ENCODE data around the gene TAS2R31.
"Not testable (repeated sequence)": the region's sequence is repeated elsewhere in the genome, so short reads cannot be mapped to it uniquely, and the experiment has no call there.

TAS2R31 gene

DNA sequence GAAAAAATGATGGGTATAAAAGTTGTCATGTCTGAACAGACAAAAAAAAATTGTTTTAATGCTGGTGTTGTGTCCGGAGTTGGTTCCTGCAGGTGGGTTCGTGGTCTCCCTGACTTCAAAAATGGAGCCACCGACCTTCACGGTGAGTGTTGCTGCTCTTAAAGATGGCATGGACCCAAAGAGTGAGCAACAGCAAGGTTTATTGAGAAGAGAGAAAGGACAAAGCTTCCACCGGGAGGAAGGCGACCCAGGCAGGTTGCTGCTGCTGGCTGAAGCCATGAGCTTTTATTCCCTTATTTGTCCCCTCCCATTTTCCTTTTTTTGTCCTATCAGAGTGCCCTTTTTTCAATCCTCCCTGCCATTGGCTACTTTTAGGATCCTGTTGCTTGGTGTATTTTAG is at the start of gene TAS2R31:
TAS2R31 (minus strand) TSS at position 101 of the 400 bp plus-strand sequence; CDS start at position 29, 72 bp downstream.
- DNase-seq, result no peak

DNA sequence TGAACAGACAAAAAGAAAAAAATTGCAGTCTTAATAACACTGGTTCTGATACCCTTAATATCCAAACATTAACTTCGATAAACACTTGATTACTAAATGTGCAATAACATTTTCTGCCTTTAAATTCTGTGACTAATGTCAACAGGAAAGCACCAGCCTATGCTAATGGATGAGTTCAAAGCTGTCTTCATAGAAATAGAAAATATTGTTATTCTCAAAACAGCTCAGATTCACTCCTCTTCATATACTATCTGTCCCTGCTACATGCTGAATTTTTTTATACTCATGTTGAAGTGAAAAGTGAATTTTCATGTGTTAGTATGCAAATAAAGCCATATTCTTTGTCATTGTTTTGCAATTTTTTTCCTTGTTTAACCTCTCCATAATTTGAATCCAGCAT is 47.0 kb upstream of the TAS2R31 start:
- no peak for DNase-seq

DNA sequence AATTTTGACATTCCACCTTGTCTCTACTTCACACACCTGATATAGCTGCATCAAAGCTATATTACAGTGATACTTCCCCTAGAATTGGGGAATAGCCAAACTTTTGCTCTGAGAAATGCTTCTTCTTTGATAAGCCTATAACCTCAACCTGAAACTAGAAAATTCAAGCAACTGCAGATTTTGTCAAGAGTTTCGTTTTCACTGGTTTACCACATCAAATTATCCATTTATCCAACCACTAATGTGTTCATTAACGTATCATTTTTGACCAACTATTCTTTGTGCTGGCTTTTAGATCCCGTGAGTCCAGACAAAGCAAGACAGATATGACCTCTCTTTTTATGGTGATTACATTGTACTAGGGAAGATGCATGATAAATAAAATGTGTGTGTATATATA is 44.4 kb upstream of the TAS2R31 start:
- no peak for DNase-seq

GRCh38 chr12:11071414-11071813 is 40.2 kb upstream of the TAS2R31 start:
- DNase-seq, result no peak

DNA sequence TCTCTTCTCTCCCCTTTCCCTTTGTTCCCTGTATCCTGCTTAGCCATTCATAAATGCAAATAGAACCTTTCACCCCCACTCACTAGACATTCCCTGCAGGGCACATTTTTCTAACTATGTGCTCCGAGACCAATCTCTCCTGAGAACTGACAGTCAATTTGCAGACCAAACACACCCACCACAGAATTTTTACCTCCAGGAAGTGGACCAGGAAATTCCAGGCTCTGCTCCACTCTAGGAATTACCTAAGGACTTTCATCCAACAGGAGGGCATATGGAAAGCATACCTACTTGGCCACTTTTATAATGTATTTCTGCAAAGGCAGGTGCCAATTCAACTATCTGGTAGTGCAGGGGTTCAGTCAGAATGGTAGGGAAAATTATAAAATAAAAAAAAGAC is 39.8 kb upstream of the TAS2R31 start:
- DNase-seq, result no peak

GRCh38 chr12:11069854-11070365 is 38.7 kb upstream of the TAS2R31 start:
- no peak for DNase-seq

- no peak for DNase-seq
These were observed 36.3 kb upstream of the TAS2R31 start for GRCh38 chr12:11067514-11067913.

- not testable (repeated sequence) for DNase-seq
These were observed 31.0 kb upstream of the TAS2R31 start, which contains the start of gene TAS2R46 for GRCh38 chr12:11062194-11062593. TAS2R46 (minus strand) TSS chr12:11062294; CDS start chr12:11062294, 0 bp downstream.

GRCh38 chr12:11059784-11060183 is 28.6 kb upstream of the TAS2R31 start:
- no peak for DNase-seq

- no peak for DNase-seq
These were observed 27.8 kb upstream of the TAS2R31 start for GRCh38 chr12:11059041-11059440.

DNA sequence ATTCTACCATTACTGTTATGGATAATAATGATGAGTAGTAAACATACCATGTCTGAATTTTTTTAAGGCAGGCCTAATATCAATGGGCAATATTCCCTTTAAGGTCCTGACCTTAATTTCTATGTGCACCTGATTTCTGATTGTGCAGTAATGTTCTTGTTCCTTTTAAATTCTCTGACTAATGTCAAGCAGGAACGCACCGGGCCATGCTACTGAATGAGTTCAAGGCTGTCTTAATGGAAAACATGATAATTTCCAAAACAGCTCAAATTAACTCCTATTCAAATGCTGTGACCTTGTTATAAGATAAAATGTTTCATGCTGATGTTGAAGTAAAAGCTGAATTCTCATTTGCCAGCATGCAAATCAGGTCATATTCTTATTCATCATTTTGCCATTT is 24.1 kb upstream of the TAS2R31 start:
- no peak for DNase-seq

GRCh38 chr12:11049806-11050531 is 18.8 kb upstream of the TAS2R31 start:
- not testable (repeated sequence) for DNase-seq

DNA sequence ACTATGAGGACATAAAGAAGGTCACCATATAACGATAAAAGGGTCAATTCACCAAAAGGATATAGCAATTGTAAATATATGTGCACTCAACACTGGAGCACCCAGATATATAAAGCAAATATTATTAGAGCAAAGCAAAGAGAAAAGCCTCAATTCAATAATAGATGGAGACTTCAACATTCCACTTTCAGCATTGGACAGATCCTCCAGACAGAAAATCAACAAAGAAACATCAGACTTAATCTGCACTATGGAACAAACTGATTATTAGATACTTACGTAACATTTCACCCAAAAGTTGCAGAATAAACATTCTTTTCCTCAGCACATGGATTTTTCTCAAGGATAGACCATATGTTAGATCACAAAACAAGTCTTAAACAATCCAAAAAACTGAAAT is 10.2 kb upstream of the TAS2R31 start:
- not testable (repeated sequence) for DNase-seq

DNA sequence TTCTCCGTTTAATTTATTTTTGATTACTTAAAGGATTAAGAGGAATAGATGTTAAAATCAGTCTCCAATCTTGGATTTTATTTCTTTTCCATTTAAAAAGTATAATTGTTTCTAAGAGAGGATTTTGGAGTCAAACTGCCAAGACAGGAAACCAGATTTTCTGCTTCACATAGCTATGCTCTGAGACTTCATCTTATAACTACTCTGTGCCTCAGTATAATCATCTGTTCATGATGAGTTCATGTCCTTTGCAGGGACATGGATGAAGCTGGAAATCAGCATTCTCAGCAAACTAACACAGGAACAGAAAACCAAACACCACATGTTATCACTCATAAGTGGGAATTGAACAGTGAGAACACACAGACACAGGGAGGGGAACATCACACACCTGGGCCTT is 9.0 kb upstream of the TAS2R31 start:
- DNase-seq, result no peak

GRCh38 chr12:11039171-11039570 is 8.0 kb upstream of the TAS2R31 start:
- no peak for DNase-seq

DNA sequence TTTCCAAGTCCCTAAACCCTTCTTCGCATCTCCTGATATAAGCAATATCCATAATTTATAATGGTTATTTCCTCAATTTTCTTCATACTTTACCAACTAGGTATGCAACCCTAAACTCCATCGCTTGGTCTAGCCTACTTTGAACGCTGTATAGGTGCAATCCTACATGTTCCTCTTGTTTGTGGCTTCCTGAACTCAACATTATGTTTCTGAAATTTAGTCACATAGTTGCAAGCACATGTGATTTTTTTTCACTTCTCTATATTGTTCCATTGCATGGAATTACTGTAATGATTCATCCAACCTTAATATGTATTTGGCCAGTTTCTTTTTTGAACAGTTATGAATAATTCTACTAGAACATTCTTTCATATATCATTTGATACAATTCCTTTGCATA is 2.8 kb upstream of the TAS2R31 start:
- DNase-seq, result not testable (repeated sequence)

DNA sequence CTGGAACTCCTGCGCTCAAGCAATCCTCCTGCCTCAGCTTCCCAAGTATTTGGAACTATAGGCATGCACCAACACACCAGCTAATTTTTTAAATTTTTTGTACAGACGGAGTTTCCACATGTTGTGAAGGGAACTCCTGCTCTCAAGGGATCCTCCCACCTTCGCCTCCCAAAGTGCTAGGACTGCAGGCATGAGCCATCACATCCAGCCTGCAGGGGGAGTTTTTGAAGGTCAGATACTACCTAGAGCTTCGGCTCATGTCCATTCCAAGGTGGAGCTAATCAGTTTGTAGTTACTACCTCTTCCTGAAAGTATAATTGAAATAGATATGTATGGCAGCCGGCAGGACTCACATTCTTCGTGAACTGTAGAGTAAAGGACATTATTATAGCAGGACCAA is 5.1 kb downstream of the TAS2R31 start:
- no peak for DNase-seq

GRCh38 chr12:11023387-11023786 is 7.8 kb downstream of the TAS2R31 start:
- DNase-seq, result no peak

GRCh38 chr12:11022520-11022919 is 8.7 kb downstream of the TAS2R31 start, which contains the start of gene TAS2R19:
TAS2R19 (minus strand) TSS chr12:11022620; CDS start chr12:11022571, 49 bp downstream.
- DNase-seq, result no peak

DNA sequence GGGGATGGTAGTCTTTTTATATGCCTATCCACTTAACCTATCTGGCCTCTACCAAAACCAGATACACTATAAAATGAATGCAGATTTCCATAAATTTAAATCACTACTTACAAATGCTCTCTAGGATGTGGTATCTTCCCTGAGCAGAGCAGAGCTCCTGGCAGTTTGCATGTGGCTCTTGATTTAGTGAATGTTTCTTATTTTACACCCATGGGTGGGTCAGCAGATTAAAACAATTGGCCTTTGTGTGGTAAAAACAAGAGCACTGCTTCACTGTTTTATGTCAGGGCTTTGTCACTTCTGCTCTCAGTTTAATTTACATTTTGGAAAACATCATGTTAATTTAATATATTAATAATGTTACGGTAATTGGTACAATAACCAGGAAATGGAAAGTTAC is 14.3 kb downstream of the TAS2R31 start:
- DNase-seq, result no peak

GRCh38 chr12:11015775-11016430 is 15.3 kb downstream of the TAS2R31 start:
- DNase-seq, result no peak

GRCh38 chr12:11014234-11014633 is 17.0 kb downstream of the TAS2R31 start:
- DNase-seq, result no peak

DNA sequence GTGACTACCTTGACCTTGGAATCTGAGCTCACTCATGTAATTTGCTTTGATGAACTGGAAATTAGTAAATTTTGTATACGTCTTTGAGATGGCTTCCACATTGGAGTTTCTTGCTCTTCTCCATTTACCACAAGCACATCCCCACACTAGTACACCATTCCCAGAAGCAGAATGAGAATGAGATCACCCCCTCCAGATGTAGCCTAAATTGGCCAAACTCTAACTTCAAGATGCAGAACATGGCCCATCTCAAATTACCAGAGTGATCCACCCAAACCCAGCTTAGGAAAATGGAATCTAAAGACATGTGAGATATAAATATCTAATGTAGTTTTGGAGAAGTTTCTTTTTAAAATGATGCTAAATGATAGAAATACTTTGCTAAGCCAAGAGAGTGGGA is 23.6 kb downstream of the TAS2R31 start:
- DNase-seq, result no peak

DNA sequence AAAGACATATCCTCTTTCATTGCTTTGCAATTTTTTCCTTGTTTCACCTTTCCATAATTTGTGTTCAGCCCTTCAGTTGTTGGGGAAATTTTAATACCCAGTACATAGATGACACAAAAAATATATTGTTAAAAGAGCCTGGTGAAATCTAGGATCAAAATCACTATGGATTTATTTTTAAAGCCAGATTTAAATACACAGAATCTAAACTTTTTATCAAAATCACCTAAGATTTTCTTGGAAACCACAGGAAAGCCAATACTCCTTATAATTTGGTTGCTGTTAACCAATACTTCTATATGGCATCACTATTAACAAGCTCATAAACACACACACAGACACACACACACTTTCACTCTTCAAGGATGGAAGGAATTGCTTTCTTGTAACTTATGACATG is 33.0 kb downstream of the TAS2R31 start, which contains the start of gene TAS2R20:
TAS2R20 (minus strand) TSS at position 101 of the 400 bp plus-strand sequence. CDS start 429 bp downstream, outside the sequence.
- DNase-seq, result no peak

All from 8988T (cell line).